HepG2 (cell line): Measurements from ENCODE around the gene CACNA2D1. TPM values are rescaled to one million over a fixed set of nuclear protein-coding genes. Genes with fewer than 3 reads are reported as not detected.
A peak's percentile ranks its signal among the peaks of the same experiment; 100 is the strongest.

Experiments
- ATAC-seq: fragments of 200-7000 bp; cut with Tn5 transposase; 3 replicates; pipeline ENCODE4 v1.9.1; 2020; ENCODE audit warnings: mild to moderate bottlenecking, moderate library complexity
- BruUV-seq: library from RNA; stranded (reverse); fragments of 400-500 nt; replicated peaks from 2 replicates; lab custom pipeline; 2021; lab: Mats Ljungman, UMichigan
- CTCF ChIA-PET: fragments of 300-600 bp; formaldehyde crosslinking; extraction: SDS; loops from one replicate; lab custom pipeline; 2021; ENCODE audit warnings: low total read pairs, inconsistent platforms, low intra/inter-chr PET ratio; lab: Yijun Ruan, JAX
- POLR2A ChIA-PET: fragments of 350-600 bp; sonication (Branson Sonifier 250); formaldehyde crosslinking; loops from one replicate; lab custom pipeline; 2020; ENCODE audit warnings: antibody characterized with exemption, inconsistent platforms; lab: Yijun Ruan, JAX
- DNase-seq: peaks from one replicate; pipeline ENCODE4 v3.0.0-alpha.2; 2015; ENCODE audit warnings: low spot score
- FAIRE-seq: peaks from 3 replicates; lab custom pipeline; 2011; peaks lifted over from hg19 to GRCh38; lab: Jason Lieb, UNC
- H2AFZ ChIP-seq: one replicate; pipeline ENCODE4 v1.6.1; 2011; ENCODE audit warnings: low read length, inconsistent platforms
- H3K27ac ChIP-seq: fragments of 300-600 bp; 3 replicates; pipeline ENCODE4 v1.8.0; 2011; ENCODE audit warnings: mixed run types, mild to moderate bottlenecking, mixed read lengths, low read length, inconsistent platforms; ENCODE audit not compliant: insufficient read depth; ENCODE audit errors: extremely low read length
- H3K27me3 ChIP-seq, 2 experiments: fragments of 200-600 bp in 1 of 2; 2 replicates in 1 of 2; 3 replicates in 1 of 2; pipeline versions ENCODE4 v1.6.0 to v1.8.0; 2011; ENCODE audit warnings: low read length in 2 of 2, mild to moderate bottlenecking in 2 of 2, moderate library complexity in 2 of 2, inconsistent platforms in 1 of 2; ENCODE audit not compliant: insufficient read depth in 2 of 2, control insufficient read depth in 1 of 2
- H3K36me3 ChIP-seq, 2 experiments: fragments of 200-600 bp in 1 of 2; replicated peaks in 1 of 2; 2 replicates in 1 of 2; 3 replicates in 1 of 2; pipeline versions ENCODE4 v1.5.1 to v1.8.0; 2011; ENCODE audit warnings: low read length in 2 of 2, inconsistent platforms in 1 of 2; ENCODE audit not compliant: insufficient read depth in 2 of 2, control insufficient read depth in 1 of 2
- H3K4me1 ChIP-seq: 2 replicates; pipeline ENCODE4 v1.5.1; 2012; ENCODE audit warnings: low read length, inconsistent platforms; ENCODE audit not compliant: insufficient read depth
- H3K4me2 ChIP-seq: 2 replicates; pipeline ENCODE4 v1.6.0; 2011; ENCODE audit warnings: low read depth, low read length, inconsistent platforms
- H3K4me3 ChIP-seq, 3 experiments: fragments of 200-600 bp in 1 of 3; sonication (generic), shearing (Covaris generic) in 1 of 3; replicated peaks in 1 of 3; 2 replicates each; pipeline ENCODE4 v1.5.1; 2011 to 2016; ENCODE audit warnings: low read length in 3 of 3, inconsistent platforms in 2 of 3, low read depth in 2 of 3, mild to moderate bottlenecking in 2 of 3, control low read depth in 1 of 3, mixed read lengths in 1 of 3; ENCODE audit not compliant: insufficient read depth in 1 of 3
- H3K79me2 ChIP-seq: one replicate; pipeline ENCODE4 v1.6.1; 2011; ENCODE audit warnings: low read length, inconsistent platforms; ENCODE audit not compliant: insufficient read depth
- H3K9ac ChIP-seq: 2 replicates; pipeline ENCODE4 v1.6.0; 2011; ENCODE audit warnings: mild to moderate bottlenecking, low read depth, low read length, inconsistent platforms; ENCODE audit not compliant: insufficient read depth
- H3K9me3 ChIP-seq: 2 replicates; pipeline ENCODE4 v1.5.1; 2012; ENCODE audit warnings: mild to moderate bottlenecking, low read length
- H4K20me1 ChIP-seq: 2 replicates; pipeline ENCODE4 v1.6.0; 2011; ENCODE audit warnings: inconsistent platforms, mild to moderate bottlenecking, low read length, moderate library complexity; ENCODE audit not compliant: insufficient read depth
- ATF1 ChIP-seq: IDR thresholded peaks from 2 replicates; pipeline ENCODE4 v1.6.1; 2016; ENCODE audit warnings: mild to moderate bottlenecking, control low read depth
- ATF7 ChIP-seq, 2 experiments: fragments of 450-650 bp in 1 of 2; sonication (generic) in 1 of 2; formaldehyde crosslinking in 1 of 2; IDR thresholded peaks; 2 replicates each; pipeline versions ENCODE4 v1.4.0 to v1.6.1; 2016 to 2020; ENCODE audit warnings: antibody characterized with exemption in 1 of 2, mild to moderate bottlenecking in 1 of 2, missing genetic modification reagents in 1 of 2
- CBX5 ChIP-seq: sonication (generic); formaldehyde crosslinking; IDR thresholded peaks from 2 replicates; pipeline ENCODE4 v1.4.0; 2020; ENCODE audit warnings: missing genetic modification reagents, borderline replicate concordance
- CREB1 ChIP-seq, 2 experiments: fragments of 450-650 bp in 1 of 2; IDR thresholded peaks; 2 replicates each; pipeline ENCODE4 v1.6.1; 2016 to 2017; ENCODE audit warnings: control low read depth in 1 of 2, mild to moderate bottlenecking in 1 of 2, missing compliant biosample characterization in 1 of 2, missing genetic modification characterization in 1 of 2
- GZF1 ChIP-seq: sonication (generic); formaldehyde crosslinking; IDR thresholded peaks from 2 replicates; pipeline ENCODE4 v1.5.1; 2020; ENCODE audit warnings: mild to moderate bottlenecking, missing genetic modification reagents
- HOXA7 ChIP-seq: sonication (generic); formaldehyde crosslinking; IDR thresholded peaks from 2 replicates; pipeline ENCODE4 v1.8.1; 2022; ENCODE audit warnings: mild to moderate bottlenecking, missing genetic modification reagents, moderate library complexity
- IRF2 ChIP-seq: IDR thresholded peaks from 2 replicates; pipeline ENCODE4 v1.6.1; 2018; ENCODE audit warnings: missing genetic modification reagents, missing compliant biosample characterization
- KDM1A ChIP-seq: IDR thresholded peaks from 2 replicates; pipeline ENCODE4 v1.6.1; 2016; ENCODE audit warnings: missing compliant biosample characterization
- MAZ ChIP-seq, 2 experiments: sonication (generic) in 1 of 2; formaldehyde crosslinking in 1 of 2; IDR thresholded peaks; 2 replicates each; pipeline versions ENCODE4 v1.5.0 to v1.6.1; 2012 to 2020; ENCODE audit warnings: low read depth in 2 of 2, mild to moderate bottlenecking in 2 of 2, borderline replicate concordance in 1 of 2, improper control_type of control experiment in 1 of 2, low read length in 1 of 2, missing genetic modification reagents in 1 of 2, moderate library complexity in 1 of 2
- NFATC3 ChIP-seq: sonication (generic); formaldehyde crosslinking; IDR thresholded peaks from 2 replicates; pipeline ENCODE4 v1.5.1; 2020; ENCODE audit warnings: mild to moderate bottlenecking, missing genetic modification reagents
- TBP ChIP-seq: sonication (generic); formaldehyde crosslinking; IDR thresholded peaks from 2 replicates; pipeline ENCODE4 v1.5.0; 2020; ENCODE audit warnings: missing genetic modification reagents
- TCF7 ChIP-seq: sonication (generic); IDR thresholded peaks from 2 replicates; pipeline ENCODE4 v1.6.1; 2016; ENCODE audit warnings: antibody characterized with exemption, low read depth
- ZBTB1 ChIP-seq: sonication (generic); formaldehyde crosslinking; IDR thresholded peaks from 2 replicates; pipeline ENCODE4 v1.4.0; 2020; ENCODE audit warnings: missing genetic modification reagents, borderline replicate concordance
- ZFP41 ChIP-seq: sonication (generic); formaldehyde crosslinking; IDR thresholded peaks from 2 replicates; pipeline ENCODE4 v1.4.0; 2020; ENCODE audit warnings: mild to moderate bottlenecking, missing genetic modification reagents, borderline replicate concordance
- ZNF205 ChIP-seq: IDR thresholded peaks from 2 replicates; pipeline ENCODE4 v1.6.1; 2018; ENCODE audit warnings: missing biosample characterization, missing genetic modification reagents
- ZNF432 ChIP-seq: sonication (generic); formaldehyde crosslinking; IDR thresholded peaks from 2 replicates; pipeline ENCODE4 v1.5.0; 2020; ENCODE audit warnings: missing genetic modification reagents, mild to moderate bottlenecking, borderline replicate concordance
- ZNF816 ChIP-seq: sonication (generic); formaldehyde crosslinking; IDR thresholded peaks from 2 replicates; pipeline ENCODE4 v1.8.0; 2022; ENCODE audit warnings: missing genetic modification reagents, mild to moderate bottlenecking, borderline replicate concordance
- WGBS: methylation state at CpG from one replicate; pipeline ENCODE4 v1.1.6; 2017; ENCODE audit warnings: low lambda C conversion rate; 5-methylcytosine and 5-hydroxymethylcytosine counted together
- in situ Hi-C: cut with HindIII; loops from 2 replicates; pipeline ENCODE4 v1.10.0; 2017; ENCODE audit warnings: low pct_unique_long_range_greater_than_20kb; ENCODE audit not compliant: extremely low pct_ligation_motif_present
- intact Hi-C: fragments of 100-400 bp; cut with micrococcal nuclease; formaldehyde crosslinking; loops from one replicate; pipeline ENCODE4 v1.10.0; 2022; ENCODE audit not compliant: unreplicated experiment
- polyA plus RNA-seq, 8 experiments: library from polyadenylated mRNA; depleted of rRNA in 3 of 8; stranded (reverse) in 7 of 8; unstranded in 1 of 8; fragments of >200 nt; fragmentation: Illumina TruSeq in 4 of 8; extraction: Trizol in 4 of 8; gene quantifications; 2 replicates each; pipeline versions ENCODE4 v1.2.1 to v1.2.3, GENCODE V29; 2011 to 2016; ENCODE audit warnings: low read depth in 4 of 8, missing spikeins in 1 of 8, mixed read lengths in 1 of 8; ENCODE audit not compliant: insufficient read depth in 1 of 8
- total RNA-seq, 5 experiments: library from RNA; depleted of rRNA; stranded (reverse); fragments of >200 nt; fragmentation: Illumina TruSeq; extraction: Trizol; gene quantifications; 2 replicates each; pipeline ENCODE4 v1.2.3, GENCODE V29; 2016; ENCODE audit warnings: low read depth in 1 of 5
- TF ChIP-seq, protein P1 (sequence below): sonication (generic); formaldehyde crosslinking; conservative IDR thresholded peaks from 2 replicates; pipeline ENCODE4 v1.4.0; 2020; ENCODE audit warnings: mild to moderate bottlenecking, missing genetic modification reagents, moderate library complexity

Gene CACNA2D1
- total and polyA plus RNA-seq, 2 of the 13 experiments (the other 11 are each of a cell fraction or from before 2014, with no cell fraction given) = not detected

DNA sequence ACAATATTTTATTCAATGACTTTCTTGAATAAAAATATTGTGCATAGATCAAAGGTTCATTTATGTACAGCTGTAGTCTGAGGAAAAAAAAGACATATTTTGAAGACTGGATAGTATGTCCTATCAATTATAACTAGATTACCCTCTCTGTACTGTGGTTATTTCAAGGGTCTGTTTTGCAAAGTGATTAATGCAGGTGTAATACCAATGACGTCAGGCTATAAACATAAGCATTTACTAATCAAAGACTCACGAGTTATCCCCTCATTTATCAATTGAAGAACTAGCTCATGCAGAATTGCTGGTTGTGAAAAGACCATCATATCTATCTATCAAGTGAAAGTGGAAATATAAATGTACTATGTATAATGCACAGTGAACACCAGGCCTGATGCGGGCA, 460.2 kb downstream of the CACNA2D1 start:
- Histone ChIP-seq H3K36me3 (no peaks in the 10 kb centered on the region), H3K79me2 (no peaks in the 10 kb centered on the region), H3K27ac (no peak overlapping the region), H3K27me3 (no peaks in the 10 kb centered on the region), H4K20me1 (no peaks in the 10 kb centered on the region), H3K4me2 (no peak overlapping the region), H3K4me3 (no peak overlapping the region), H3K4me1 (no peaks in the 10 kb centered on the region), H3K9me3 (no peaks in the 10 kb centered on the region), H2AFZ (no peak overlapping the region), H3K9ac (no peak overlapping the region)
- DNase-seq (no peak), ATAC-seq (no peak), FAIRE-seq (no peak)
- intact Hi-C loops = no loop called here
- ChIA-PET POLR2A (no interaction called here), CTCF (no interaction called here)
- TF ChIP-seq CREB1 (IDR thresholded peaks at IDR 0.05) = peak; percentile 63
- no peak for TF ChIP-seq CREB1 (CRISPR knock-in tag; IDR thresholded peaks at IDR 0.05)
- no peak for TF ChIP-seq ZBTB1 (CRISPR knock-in tag)
- TF ChIP-seq ATF7 (IDR thresholded peaks at IDR 0.05) = peak; percentile 72
- TF ChIP-seq ATF7 (CRISPR knock-in tag; IDR thresholded peaks at IDR 0.05) = no peak
- TF ChIP-seq HOXA7 (CRISPR knock-in tag) = no peak
- no peak for TF ChIP-seq TBP (CRISPR knock-in tag)
- no peak for TF ChIP-seq ZFP41
- BruUV-seq = no TSS peak
- 0% methylated on average over 3 of the region's 3 CpGs for WGBS
- in situ Hi-C loops = no loop called here

GRCh38 chr7:81973117-81973516, 470.5 kb downstream of the CACNA2D1 start:
- Histone ChIP-seq H3K27ac (no peak overlapping the region), H3K36me3 (no peaks in the 10 kb centered on the region), H3K4me1 (no peaks in the 10 kb centered on the region), H3K79me2 (no peaks in the 10 kb centered on the region), H3K9me3 (no peaks in the 10 kb centered on the region), H3K4me2 (no peak overlapping the region), H3K4me3 (no peak overlapping the region), H3K27me3 (no peaks in the 10 kb centered on the region), H2AFZ (no peak overlapping the region), H3K9ac (no peak overlapping the region), H4K20me1 (no peaks in the 10 kb centered on the region)
- in situ Hi-C loops = no loop called here
- ChIA-PET POLR2A (no interaction called here), CTCF (no interaction called here)
- no TSS peak for BruUV-seq
- 28% methylated on average over 2 of the region's 2 CpGs for WGBS
- intact Hi-C loops = no loop called here
- DNase-seq = no peak
- no peak for ATAC-seq
- no peak for FAIRE-seq
- no peak for TF ChIP-seq KDM1A (CRISPR knock-in tag)
- TF ChIP-seq NFATC3 (CRISPR knock-in tag) = no peak
- no peak for TF ChIP-seq TCF7
- no peak for TF ChIP-seq ZNF205 (CRISPR knock-in tag)
- no peak for TF ChIP-seq MAZ (IDR thresholded peaks at IDR 0.05; ENCODE audit: borderline replicate concordance, low read depth, low read length)
- no peak for TF ChIP-seq MAZ (CRISPR knock-in tag; IDR thresholded peaks at IDR 0.05; ENCODE audit: low read depth)
- TF ChIP-seq IRF2 (CRISPR knock-in tag) = no peak
- no peak for TF ChIP-seq ATF1
- no peak for TF ChIP-seq GZF1 (CRISPR knock-in tag)
- TF ChIP-seq, protein P1, sequence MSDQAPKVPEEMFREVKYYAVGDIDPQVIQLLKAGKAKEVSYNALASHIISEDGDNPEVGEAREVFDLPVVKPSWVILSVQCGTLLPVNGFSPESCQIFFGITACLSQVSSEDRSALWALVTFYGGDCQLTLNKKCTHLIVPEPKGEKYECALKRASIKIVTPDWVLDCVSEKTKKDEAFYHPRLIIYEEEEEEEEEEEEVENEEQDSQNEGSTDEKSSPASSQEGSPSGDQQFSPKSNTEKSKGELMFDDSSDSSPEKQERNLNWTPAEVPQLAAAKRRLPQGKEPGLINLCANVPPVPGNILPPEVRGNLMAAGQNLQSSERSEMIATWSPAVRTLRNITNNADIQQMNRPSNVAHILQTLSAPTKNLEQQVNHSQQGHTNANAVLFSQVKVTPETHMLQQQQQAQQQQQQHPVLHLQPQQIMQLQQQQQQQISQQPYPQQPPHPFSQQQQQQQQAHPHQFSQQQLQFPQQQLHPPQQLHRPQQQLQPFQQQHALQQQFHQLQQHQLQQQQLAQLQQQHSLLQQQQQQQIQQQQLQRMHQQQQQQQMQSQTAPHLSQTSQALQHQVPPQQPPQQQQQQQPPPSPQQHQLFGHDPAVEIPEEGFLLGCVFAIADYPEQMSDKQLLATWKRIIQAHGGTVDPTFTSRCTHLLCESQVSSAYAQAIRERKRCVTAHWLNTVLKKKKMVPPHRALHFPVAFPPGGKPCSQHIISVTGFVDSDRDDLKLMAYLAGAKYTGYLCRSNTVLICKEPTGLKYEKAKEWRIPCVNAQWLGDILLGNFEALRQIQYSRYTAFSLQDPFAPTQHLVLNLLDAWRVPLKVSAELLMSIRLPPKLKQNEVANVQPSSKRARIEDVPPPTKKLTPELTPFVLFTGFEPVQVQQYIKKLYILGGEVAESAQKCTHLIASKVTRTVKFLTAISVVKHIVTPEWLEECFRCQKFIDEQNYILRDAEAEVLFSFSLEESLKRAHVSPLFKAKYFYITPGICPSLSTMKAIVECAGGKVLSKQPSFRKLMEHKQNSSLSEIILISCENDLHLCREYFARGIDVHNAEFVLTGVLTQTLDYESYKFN (CRISPR knock-in tag) = no peak
- no peak for TF ChIP-seq ZNF432 (CRISPR knock-in tag)
- no peak for TF ChIP-seq ZNF816
- no peak for TF ChIP-seq CBX5
